A375 (cell line): ENCODE measurements around the gene PAX2. TPM values are rescaled to one million over a fixed set of nuclear protein-coding genes. Genes with fewer than 3 reads are reported as not detected.

Experiments used
- total RNA-seq: library from RNA; depleted of rRNA; stranded (reverse); fragments of >200 nt; shearing (Covaris generic); gene quantifications from 2 replicates; pipeline ENCODE4 v1.2.3, GENCODE V29; 2014; rRNA removed

PAX2 gene
- total RNA-seq = not detected in 2 replicates

GRCh38 chr10:100744987-100745881 lies at the start of gene PAX2:
Gene PAX2, plus strand, starts transcription at chr10:100745582. Its CDS starts 679 bp downstream, at chr10:100746261.

Other genes starting within 250 kb of the PAX2 start
- 4.3 and 4.7 TPM in 2 replicates for gene SEC31B, start 225.7 kb upstream of the PAX2 start, total RNA-seq
- gene NDUFB8, start 215.7 kb upstream of the PAX2 start, total RNA-seq = 409 and 414 TPM in 2 replicates
- 14.1 and 14.7 TPM in 2 replicates for gene HIF1AN, start 209.6 kb upstream of the PAX2 start, total RNA-seq
- gene SLF2, start 167.4 kb downstream of the PAX2 start, total RNA-seq = 19.1 and 21.3 TPM in 2 replicates
- gene SEMA4G, start 223.9 kb downstream of the PAX2 start, total RNA-seq = 2.4 and 3.3 TPM in 2 replicates
- 96.0 and 96.9 TPM in 2 replicates for gene MRPL43, start 241.9 kb downstream of the PAX2 start, total RNA-seq
- 35.2 and 41.4 TPM in 2 replicates for gene TWNK, start 242.0 kb downstream of the PAX2 start, total RNA-seq